ENCODE results near the gene NR2F1.

DNA sequence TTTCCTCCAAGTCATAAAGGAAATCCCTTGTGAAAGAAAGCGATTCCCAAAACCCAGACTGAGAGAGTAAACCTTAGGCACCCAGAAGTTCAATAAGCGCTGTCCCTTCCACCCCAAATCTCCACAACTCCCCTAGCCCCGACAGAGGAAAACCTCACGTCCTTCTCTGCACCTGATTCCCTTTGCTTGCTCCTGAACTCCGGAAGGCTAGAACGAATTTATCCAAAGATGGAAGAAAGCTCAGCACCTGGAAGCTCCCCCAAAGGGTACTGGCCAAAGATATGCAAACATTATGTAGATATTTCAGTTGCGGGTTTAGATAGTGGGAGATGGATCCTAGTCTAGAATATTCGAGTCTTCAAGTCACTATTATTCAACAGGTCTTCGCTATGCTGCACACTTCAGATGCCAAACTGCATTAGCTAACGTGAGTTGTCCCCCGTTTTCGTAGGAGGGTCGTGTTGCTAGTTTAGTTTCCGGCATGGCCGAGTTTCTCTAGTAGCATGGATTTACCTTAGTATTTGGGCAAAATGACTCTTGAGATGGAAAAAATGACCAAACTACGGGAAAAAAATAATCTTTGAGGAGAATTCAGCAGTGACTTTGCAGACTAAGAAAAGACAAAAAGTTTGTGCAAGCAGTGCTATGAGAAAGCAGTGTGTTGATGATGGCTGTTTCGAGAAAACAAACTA, 27.7 kb downstream of the NR2F1 start:
- TF ChIP-seq CTCF (IDR thresholded peaks at IDR 0.05; ENCODE audit: insufficient read depth, low read length, poor library complexity, severe bottlenecking) (no peak), EZH2phosphoT487 (conservative IDR thresholded peaks at IDR 0.05; ENCODE audit: low read length) (no peak)
